ENCODE data around the gene JPH3. TPM values are rescaled to one million over a fixed set of nuclear protein-coding genes. Genes with fewer than 3 reads are reported as not detected.

The JPH3 gene
- total and polyA plus RNA-seq, 10 of the 15 experiments (the other 5 are each of a cell fraction or from before 2014, with no cell fraction given), result 0.05 TPM; not detected in 9

GRCh38 chr16:87556941-87557459, 45.3 kb upstream of the JPH3 start:
- ChIA-PET RAD21 (ENCODE audit: unreplicated experiment) (no interaction called here), POLR2A (no interaction called here), CTCF (no interaction called here), SMC1A (ENCODE audit: uncharacterized antibody, unreplicated experiment) (no interaction called here)
- 2% methylated on average over 7 of the region's 7 CpGs for WGBS (ENCODE audit: insufficient coverage, insufficient replicate concordance, low lambda C conversion rate, missing lambda C conversion rate)
- H3K9ac ChIP-seq (ENCODE audit: control insufficient read depth, insufficient read depth, low read length), result no peak overlapping the region
- H3K27ac ChIP-seq (ENCODE audit: control insufficient read depth, insufficient read depth), result no peak overlapping the region
- BruUV-seq (replicated peaks), result no TSS peak
- in situ Hi-C loops (cut with MboI), result loop anchor here (10.0 kb wide), 1 partner anchor 318 kb away; no protein-coding TSS in a partner anchor
- FAIRE-seq (no peak), ATAC-seq (no peak), DNase-seq (ENCODE audit: low read depth, low spot score) (no peak)
- H3K27me3 ChIP-seq (replicated peaks in 1 of 2; ENCODE audit: control insufficient read depth in 2 of 2, insufficient read depth in 2 of 2, low read length in 1 of 2), result no peaks in the 10 kb centered on the region; a peak in 2 of 4 replicates
- no peaks in the 10 kb centered on the region for H3K36me3 ChIP-seq (ENCODE audit: control insufficient read depth in 2 of 2, insufficient read depth in 2 of 2, low read length in 1 of 2)
- H3K4me3 ChIP-seq, result no peak overlapping the region
- no peaks in the 10 kb centered on the region for H3K79me2 ChIP-seq (ENCODE audit: control insufficient read depth, insufficient read depth, low read length)
- H4K20me1 ChIP-seq (ENCODE audit: control insufficient read depth, insufficient read depth), result no peaks in the 10 kb centered on the region
- H3K4me1 ChIP-seq (ENCODE audit: control insufficient read depth, insufficient read depth, low read length), result no peaks in the 10 kb centered on the region
- H3K9me3 ChIP-seq (replicated peaks; ENCODE audit: control insufficient read depth, insufficient read depth, low read length), result no peaks in the 10 kb centered on the region; the same call in 2 of the 3 replicates
- H2AFZ ChIP-seq (ENCODE audit: control insufficient read depth, low read depth, low read length), result no peak overlapping the region
- intact Hi-C loops (cut with micrococcal nuclease; ENCODE audit: unreplicated experiment), result loop anchor here (10.0 kb wide), 1 partner anchor 208 kb away; the partner anchor contains the start of gene KLHDC4
- no peak overlapping the region for H3K4me2 ChIP-seq (ENCODE audit: control insufficient read depth, insufficient read depth)
- TF ChIP-seq IKZF2 (IDR thresholded peaks at IDR 0.05) (no peak), BHLHE40 (IDR thresholded peaks at IDR 0.05; ENCODE audit: borderline replicate concordance in 1 of 2, low read depth in 2 of 2, low read length in 1 of 2) (no peak), USF2 (IDR thresholded peaks at IDR 0.05; ENCODE audit: borderline replicate concordance, low read depth, low read length) (no peak), SRF (IDR thresholded peaks at IDR 0.05; ENCODE audit: low read depth in 2 of 2, low read length in 2 of 2) (no peak), CEBPB (IDR thresholded peaks at IDR 0.05; ENCODE audit: borderline replicate concordance in 1 of 2, low read depth in 2 of 2, low read length in 2 of 2) (no peak), SUPT20H (IDR thresholded peaks at IDR 0.05; ENCODE audit: borderline replicate concordance, control insufficient read depth, low read depth, low read length) (no peak)
- TF ChIP-seq, protein P1, sequence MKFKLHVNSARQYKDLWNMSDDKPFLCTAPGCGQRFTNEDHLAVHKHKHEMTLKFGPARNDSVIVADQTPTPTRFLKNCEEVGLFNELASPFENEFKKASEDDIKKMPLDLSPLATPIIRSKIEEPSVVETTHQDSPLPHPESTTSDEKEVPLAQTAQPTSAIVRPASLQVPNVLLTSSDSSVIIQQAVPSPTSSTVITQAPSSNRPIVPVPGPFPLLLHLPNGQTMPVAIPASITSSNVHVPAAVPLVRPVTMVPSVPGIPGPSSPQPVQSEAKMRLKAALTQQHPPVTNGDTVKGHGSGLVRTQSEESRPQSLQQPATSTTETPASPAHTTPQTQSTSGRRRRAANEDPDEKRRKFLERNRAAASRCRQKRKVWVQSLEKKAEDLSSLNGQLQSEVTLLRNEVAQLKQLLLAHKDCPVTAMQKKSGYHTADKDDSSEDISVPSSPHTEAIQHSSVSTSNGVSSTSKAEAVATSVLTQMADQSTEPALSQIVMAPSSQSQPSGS (IDR thresholded peaks at IDR 0.05; ENCODE audit: low read length), result no peak
- TF ChIP-seq, protein P2, sequence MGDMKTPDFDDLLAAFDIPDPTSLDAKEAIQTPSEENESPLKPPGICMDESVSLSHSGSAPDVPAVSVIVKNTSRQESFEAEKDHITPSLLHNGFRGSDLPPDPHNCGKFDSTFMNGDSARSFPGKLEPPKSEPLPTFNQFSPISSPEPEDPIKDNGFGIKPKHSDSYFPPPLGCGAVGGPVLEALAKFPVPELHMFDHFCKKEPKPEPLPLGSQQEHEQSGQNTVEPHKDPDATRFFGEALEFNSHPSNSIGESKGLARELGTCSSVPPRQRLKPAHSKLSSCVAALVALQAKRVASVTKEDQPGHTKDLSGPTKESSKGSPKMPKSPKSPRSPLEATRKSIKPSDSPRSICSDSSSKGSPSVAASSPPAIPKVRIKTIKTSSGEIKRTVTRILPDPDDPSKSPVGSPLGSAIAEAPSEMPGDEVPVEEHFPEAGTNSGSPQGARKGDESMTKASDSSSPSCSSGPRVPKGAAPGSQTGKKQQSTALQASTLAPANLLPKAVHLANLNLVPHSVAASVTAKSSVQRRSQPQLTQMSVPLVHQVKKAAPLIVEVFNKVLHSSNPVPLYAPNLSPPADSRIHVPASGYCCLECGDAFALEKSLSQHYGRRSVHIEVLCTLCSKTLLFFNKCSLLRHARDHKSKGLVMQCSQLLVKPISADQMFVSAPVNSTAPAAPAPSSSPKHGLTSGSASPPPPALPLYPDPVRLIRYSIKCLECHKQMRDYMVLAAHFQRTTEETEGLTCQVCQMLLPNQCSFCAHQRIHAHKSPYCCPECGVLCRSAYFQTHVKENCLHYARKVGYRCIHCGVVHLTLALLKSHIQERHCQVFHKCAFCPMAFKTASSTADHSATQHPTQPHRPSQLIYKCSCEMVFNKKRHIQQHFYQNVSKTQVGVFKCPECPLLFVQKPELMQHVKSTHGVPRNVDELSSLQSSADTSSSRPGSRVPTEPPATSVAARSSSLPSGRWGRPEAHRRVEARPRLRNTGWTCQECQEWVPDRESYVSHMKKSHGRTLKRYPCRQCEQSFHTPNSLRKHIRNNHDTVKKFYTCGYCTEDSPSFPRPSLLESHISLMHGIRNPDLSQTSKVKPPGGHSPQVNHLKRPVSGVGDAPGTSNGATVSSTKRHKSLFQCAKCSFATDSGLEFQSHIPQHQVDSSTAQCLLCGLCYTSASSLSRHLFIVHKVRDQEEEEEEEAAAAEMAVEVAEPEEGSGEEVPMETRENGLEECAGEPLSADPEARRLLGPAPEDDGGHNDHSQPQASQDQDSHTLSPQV (IDR thresholded peaks at IDR 0.05), result no peak
- TF ChIP-seq, protein P3, sequence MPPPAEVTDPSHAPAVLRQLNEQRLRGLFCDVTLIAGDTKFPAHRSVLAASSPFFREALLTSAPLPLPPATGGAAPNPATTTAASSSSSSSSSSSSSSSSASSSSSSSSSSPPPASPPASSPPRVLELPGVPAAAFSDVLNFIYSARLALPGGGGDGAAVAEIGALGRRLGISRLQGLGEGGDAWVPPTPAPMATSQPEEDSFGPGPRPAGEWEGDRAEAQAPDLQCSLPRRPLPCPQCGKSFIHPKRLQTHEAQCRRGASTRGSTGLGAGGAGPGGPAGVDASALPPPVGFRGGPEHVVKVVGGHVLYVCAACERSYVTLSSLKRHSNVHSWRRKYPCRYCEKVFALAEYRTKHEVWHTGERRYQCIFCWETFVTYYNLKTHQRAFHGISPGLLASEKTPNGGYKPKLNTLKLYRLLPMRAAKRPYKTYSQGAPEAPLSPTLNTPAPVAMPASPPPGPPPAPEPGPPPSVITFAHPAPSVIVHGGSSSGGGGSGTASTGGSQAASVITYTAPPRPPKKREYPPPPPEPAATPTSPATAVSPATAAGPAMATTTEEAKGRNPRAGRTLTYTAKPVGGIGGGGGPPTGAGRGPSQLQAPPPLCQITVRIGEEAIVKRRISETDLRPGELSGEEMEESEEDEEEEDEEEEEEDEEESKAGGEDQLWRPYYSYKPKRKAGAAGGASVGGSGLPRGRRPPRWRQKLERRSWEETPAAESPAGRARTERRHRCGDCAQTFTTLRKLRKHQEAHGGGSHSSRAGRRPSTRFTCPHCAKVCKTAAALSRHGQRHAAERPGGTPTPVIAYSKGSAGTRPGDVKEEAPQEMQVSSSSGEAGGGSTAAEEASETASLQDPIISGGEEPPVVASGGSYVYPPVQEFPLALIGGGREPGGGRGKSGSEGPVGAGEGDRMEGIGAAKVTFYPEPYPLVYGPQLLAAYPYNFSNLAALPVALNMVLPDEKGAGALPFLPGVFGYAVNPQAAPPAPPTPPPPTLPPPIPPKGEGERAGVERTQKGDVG (CRISPR knock-in tag; IDR thresholded peaks at IDR 0.05), result no peak
- TF ChIP-seq, protein P4, sequence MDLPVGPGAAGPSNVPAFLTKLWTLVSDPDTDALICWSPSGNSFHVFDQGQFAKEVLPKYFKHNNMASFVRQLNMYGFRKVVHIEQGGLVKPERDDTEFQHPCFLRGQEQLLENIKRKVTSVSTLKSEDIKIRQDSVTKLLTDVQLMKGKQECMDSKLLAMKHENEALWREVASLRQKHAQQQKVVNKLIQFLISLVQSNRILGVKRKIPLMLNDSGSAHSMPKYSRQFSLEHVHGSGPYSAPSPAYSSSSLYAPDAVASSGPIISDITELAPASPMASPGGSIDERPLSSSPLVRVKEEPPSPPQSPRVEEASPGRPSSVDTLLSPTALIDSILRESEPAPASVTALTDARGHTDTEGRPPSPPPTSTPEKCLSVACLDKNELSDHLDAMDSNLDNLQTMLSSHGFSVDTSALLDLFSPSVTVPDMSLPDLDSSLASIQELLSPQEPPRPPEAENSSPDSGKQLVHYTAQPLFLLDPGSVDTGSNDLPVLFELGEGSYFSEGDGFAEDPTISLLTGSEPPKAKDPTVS (IDR thresholded peaks at IDR 0.05; ENCODE audit: low read depth, low read length), result no peak

Data from GM12878 (cell line).